MCF 10A (cell line): ENCODE results near the gene PSMC3IP. TPM values are rescaled to one million over a fixed set of nuclear protein-coding genes. Genes with fewer than 3 reads are reported as not detected.
A peak's percentile ranks its signal among the peaks of the same experiment; 100 is the strongest.

Experiments
- BruUV-seq: library from RNA; stranded (reverse); fragments of 400-500 nt; replicated peaks from 2 replicates; lab custom pipeline; 2021; lab: Mats Ljungman, UMichigan
- CTCF ChIA-PET: fragments of 300-600 bp; sonication (Branson Sonifier 250); formaldehyde crosslinking; extraction: SDS; loops from one replicate; lab custom pipeline; 2021; ENCODE audit warnings: antibody characterized with exemption, inconsistent platforms; lab: Yijun Ruan, JAX
- POLR2A ChIA-PET: fragments of 300-600, 350-650 bp; sonication (Branson Sonifier 250); formaldehyde crosslinking; extraction: SDS; loops from one replicate; lab custom pipeline; 2020; ENCODE audit warnings: antibody characterized with exemption, inconsistent platforms; lab: Yijun Ruan, JAX
- DNase-seq: peaks from one replicate; pipeline ENCODE4 v3.0.0-alpha.2; 2018; ENCODE audit not compliant: unreplicated experiment
- H3K27ac Mint-ChIP-seq: one replicate; pipeline ENCODE4 v1.8.0; 2022; ENCODE audit warnings: mild to moderate bottlenecking, low read depth, mixed read lengths; ENCODE audit not compliant: unreplicated experiment
- H3K27me3 Mint-ChIP-seq: one replicate; pipeline ENCODE4 v1.8.0; 2022; ENCODE audit warnings: mixed read lengths; ENCODE audit not compliant: insufficient read depth, unreplicated experiment
- H3K36me3 Mint-ChIP-seq: one replicate; pipeline ENCODE4 v1.8.0; 2022; ENCODE audit warnings: mild to moderate bottlenecking, moderate library complexity, mixed read lengths; ENCODE audit not compliant: insufficient read depth, unreplicated experiment
- H3K4me1 Mint-ChIP-seq: one replicate; pipeline ENCODE4 v1.8.0; 2022; ENCODE audit warnings: mixed read lengths; ENCODE audit not compliant: insufficient read depth, unreplicated experiment
- H3K4me3 Mint-ChIP-seq: one replicate; pipeline ENCODE4 v1.8.0; 2022; ENCODE audit warnings: mild to moderate bottlenecking, moderate library complexity, mixed read lengths; ENCODE audit not compliant: unreplicated experiment
- H3K9me3 Mint-ChIP-seq: one replicate; pipeline ENCODE4 v1.8.0; 2022; ENCODE audit warnings: mixed read lengths; ENCODE audit not compliant: unreplicated experiment
- intact Hi-C: fragments of 100-400 bp; cut with micrococcal nuclease; formaldehyde crosslinking; loops from 2 replicates; pipeline ENCODE4 v1.14.1; 2022
- total RNA-seq: library from RNA; stranded (reverse); gene quantifications from 2 replicates; pipeline ENCODE4 v1.2.3, GENCODE V29; 2022
- TF ChIP-seq, protein P1 (sequence below): fragments of 200-600 bp; IDR thresholded peaks from one replicate; pipeline ENCODE4 v1.8.0; 2022; ENCODE audit warnings: antibody characterized with exemption, mild to moderate bottlenecking; ENCODE audit not compliant: unreplicated experiment

The PSMC3IP gene
- total RNA-seq, 1 experiment from 2014 or later: 12.0 TPM

DNA sequence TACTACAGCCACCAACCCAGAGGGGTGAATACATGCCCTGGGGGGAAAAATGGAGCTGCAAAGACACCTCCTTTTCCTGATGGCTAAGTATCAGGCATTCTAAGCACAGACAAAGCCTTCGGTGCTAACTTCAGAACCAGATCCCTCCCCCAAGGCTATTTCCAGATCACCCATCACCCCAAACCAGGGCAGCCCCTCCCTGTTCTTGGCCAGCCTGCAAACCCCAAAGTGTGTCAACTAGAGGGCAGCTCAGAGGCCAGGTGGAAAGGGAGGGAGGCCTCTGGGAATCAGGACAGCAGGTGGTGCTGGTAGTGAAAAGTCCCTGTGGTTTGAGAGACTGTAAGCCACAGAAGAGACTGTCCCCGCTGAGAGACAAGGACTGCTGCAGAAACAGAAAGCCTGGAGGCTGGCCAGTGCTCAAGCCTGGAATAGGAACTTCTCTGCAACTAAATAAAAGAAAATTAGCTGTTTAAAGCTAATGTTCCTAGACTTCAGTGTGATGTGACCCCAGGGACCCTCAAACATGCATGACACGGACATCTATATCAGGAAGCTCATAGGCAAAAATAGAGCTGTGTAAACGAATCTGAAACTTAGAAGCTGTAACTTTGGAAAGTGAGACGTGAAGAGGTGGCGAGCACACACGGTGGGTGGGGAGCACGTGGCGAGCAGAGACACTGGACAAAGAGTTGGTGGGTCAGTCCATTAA lies 41.1 kb upstream of the PSMC3IP start:
- POLR2A ChIA-PET: interaction anchor here (0.6 to 8.2 kb wide), 13 partner anchors 10 to 205 kb away, joined by 3 to 110 read pairs (median 9); partner anchors contain the start of genes BECN1, PLEKHH3, PSMC3IP and RETREG3
- Mint-ChIP-seq H3K27ac (peak overlapping the region; percentile 42), H3K4me1 (peaks cover 15% of the 10 kb centered on the region)

DNA sequence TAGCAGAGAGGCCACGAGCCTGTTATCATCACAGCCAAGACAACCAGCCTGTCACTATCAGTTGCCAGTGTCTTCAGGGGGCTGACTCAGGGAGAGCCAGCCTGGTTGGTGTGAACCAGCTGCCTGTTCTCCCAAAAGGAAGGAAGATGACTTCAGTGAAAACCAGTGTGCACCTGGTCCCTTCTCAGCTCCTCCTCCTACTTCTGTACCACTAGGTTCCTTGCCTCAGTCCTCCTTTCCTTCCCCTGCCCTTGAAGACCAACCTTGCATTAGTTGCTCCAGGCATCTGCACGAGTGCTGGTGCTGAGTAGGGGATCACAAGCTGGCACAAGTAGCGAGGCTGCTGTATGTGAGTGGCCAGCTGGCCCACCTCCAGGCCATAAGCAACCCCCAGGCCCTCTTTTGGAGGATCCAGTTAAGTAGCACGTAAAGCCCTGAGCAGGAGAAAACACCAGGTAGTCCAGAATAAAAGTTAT lies 40.5 kb upstream of the PSMC3IP start:
- Mint-ChIP-seq H3K9me3 (no peaks in the 10 kb centered on the region), H3K4me3 (no peak overlapping the region), H3K27me3 (no peaks in the 10 kb centered on the region), H3K27ac (no peak overlapping the region), H3K36me3 (peaks cover 32% of the 10 kb centered on the region), H3K4me1 (peaks cover 15% of the 10 kb centered on the region)
- intact Hi-C loops: loop anchor here (1.0 kb wide), 1 partner anchor 145 kb away; no protein-coding TSS in a partner anchor
- no TSS peak for BruUV-seq
- POLR2A ChIA-PET: interaction anchor here (0.6 to 8.2 kb wide), 13 partner anchors 9 to 88 kb away, joined by 3 to 110 read pairs (median 9); partner anchors contain the start of genes PLEKHH3, PSMC3IP, RETREG3 and TUBG1
- DNase-seq: peak; percentile 14
- TF ChIP-seq, protein P1, sequence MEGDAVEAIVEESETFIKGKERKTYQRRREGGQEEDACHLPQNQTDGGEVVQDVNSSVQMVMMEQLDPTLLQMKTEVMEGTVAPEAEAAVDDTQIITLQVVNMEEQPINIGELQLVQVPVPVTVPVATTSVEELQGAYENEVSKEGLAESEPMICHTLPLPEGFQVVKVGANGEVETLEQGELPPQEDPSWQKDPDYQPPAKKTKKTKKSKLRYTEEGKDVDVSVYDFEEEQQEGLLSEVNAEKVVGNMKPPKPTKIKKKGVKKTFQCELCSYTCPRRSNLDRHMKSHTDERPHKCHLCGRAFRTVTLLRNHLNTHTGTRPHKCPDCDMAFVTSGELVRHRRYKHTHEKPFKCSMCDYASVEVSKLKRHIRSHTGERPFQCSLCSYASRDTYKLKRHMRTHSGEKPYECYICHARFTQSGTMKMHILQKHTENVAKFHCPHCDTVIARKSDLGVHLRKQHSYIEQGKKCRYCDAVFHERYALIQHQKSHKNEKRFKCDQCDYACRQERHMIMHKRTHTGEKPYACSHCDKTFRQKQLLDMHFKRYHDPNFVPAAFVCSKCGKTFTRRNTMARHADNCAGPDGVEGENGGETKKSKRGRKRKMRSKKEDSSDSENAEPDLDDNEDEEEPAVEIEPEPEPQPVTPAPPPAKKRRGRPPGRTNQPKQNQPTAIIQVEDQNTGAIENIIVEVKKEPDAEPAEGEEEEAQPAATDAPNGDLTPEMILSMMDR: no peak
- CTCF ChIA-PET: interaction anchor here (0.7 to 7.0 kb wide), 12 partner anchors 9 to 211 kb away, joined by 3 to 61 read pairs (median 4); partner anchors contain the start of genes PLEKHH3, RETREG3 and TUBG1

More for the DNA sequence above, 41.1 kb upstream of the PSMC3IP start:
- Mint-ChIP-seq H3K4me3 (no peak overlapping the region), H3K36me3 (peaks cover 26% of the 10 kb centered on the region), H3K9me3 (no peaks in the 10 kb centered on the region), H3K27me3 (no peaks in the 10 kb centered on the region)
- CTCF ChIA-PET: interaction anchor here (0.6 to 7.0 kb wide), 15 partner anchors 9 to 212 kb away, joined by 3 to 61 read pairs (median 4); partner anchors contain the start of genes PLEKHH3, RETREG3 and TUBG1
- TF ChIP-seq, protein P1: peak; percentile 47
- peak; percentile 80 for DNase-seq
- intact Hi-C loops: loop anchor here (1.0 kb wide), 1 partner anchor 145 kb away; no protein-coding TSS in a partner anchor
- BruUV-seq: no TSS peak

DNA sequence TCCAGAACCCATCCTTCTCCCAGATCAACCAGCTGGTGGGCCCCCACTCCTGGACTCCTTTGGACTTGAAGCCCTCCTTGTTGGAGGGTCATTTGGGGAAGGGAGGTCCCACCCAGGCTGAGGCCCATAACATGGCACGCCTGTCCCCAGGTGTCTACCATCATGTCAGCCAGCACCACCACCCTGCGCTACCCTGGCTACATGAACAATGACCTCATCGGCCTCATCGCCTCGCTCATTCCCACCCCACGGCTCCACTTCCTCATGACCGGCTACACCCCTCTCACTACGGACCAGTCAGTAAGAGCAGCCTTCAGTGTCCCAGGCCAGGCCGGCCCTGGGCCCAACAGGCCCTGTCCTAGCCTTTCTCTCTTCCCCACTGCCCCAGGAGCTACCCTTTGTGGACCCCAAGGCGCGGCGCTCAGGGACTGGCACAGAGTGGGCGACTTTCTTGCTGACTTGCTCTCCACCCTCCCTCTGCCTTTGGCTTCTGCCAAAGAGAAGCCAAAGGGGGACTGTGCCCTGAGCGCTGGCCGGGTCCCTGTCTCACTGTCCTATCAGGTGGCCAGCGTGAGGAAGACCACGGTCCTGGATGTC lies 36.3 kb upstream of the PSMC3IP start:
- Mint-ChIP-seq H3K9me3 (no peaks in the 10 kb centered on the region), H3K36me3 (peaks cover 38% of the 10 kb centered on the region), H3K4me1 (peaks cover 10% of the 10 kb centered on the region), H3K27ac (no peak overlapping the region), H3K27me3 (no peaks in the 10 kb centered on the region), H3K4me3 (no peak overlapping the region)
- CTCF ChIA-PET: interaction anchor here (0.7 kb wide), 1 partner anchor 10 kb away, joined by 3 read pairs; no protein-coding TSS in a partner anchor
- DNase-seq: no peak
- TF ChIP-seq, protein P1: no peak
- POLR2A ChIA-PET: interaction anchor here (0.6 to 0.7 kb wide), 3 partner anchors 11 to 69 kb away, joined by 3 to 7 read pairs (median 4); no protein-coding TSS in a partner anchor
- intact Hi-C loops: no loop called here
- no TSS peak for BruUV-seq
